Transverse colon (tissue), 3 donors: Measurements from ENCODE around the gene TNRC6B.

Experiments
- CTCF ChIP-seq, 5 experiments: fragments of 200-600 bp in 3 of 5; fragments of 450-650 bp in 2 of 5; sonication (generic) in 3 of 5; IDR thresholded peaks; 1 replicate in 2 of 5; 2 replicates in 3 of 5; pipeline ENCODE4 v1.5.1; 2016 to 2017; ENCODE audit warnings: antibody characterized with exemption in 5 of 5, inconsistent platforms in 3 of 5, mild to moderate bottlenecking in 2 of 5, moderate library complexity in 1 of 5
- EP300 ChIP-seq: sonication (generic); formaldehyde crosslinking; IDR thresholded peaks from one replicate; pipeline ENCODE4 v1.6.1; 2017; ENCODE audit warnings: antibody characterized with exemption, low read depth

DNA sequence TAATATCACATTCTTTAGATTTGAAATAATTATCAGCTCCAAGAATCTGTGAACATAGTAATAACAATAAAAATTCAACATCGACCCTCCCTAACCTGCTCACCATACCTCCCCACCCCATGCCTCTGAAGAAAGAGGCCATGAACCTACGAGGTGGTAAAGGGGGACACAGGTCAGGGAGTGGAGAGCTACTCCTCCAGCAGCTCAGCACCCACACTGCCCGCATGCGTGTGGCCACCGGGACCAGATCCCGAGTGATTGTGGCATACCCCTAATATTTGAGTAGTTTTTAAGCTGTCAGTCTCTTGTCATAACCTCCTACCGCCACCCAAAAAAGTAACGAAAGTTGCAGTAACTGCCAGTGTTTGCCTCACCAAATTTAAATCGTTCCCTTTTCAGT, 151.7 kb downstream of the TNRC6B start:
- TF ChIP-seq CTCF (IDR thresholded peaks at IDR 0.05) (no peak), EP300 (no peak)
